Liver (tissue), 3 donors: Measurements from ENCODE around the gene PASK.

Experiments used
- SP1 ChIP-seq: IDR thresholded peaks from 2 replicates; pipeline ENCODE4 v1.6.1; 2018; ENCODE audit warnings: antibody characterized with exemption, mild to moderate bottlenecking
- TAF1 ChIP-seq: conservative IDR thresholded peaks from 2 replicates; pipeline ENCODE4 v1.6.1; 2016; ENCODE audit warnings: antibody characterized with exemption, mild to moderate bottlenecking
- TF ChIP-seq, protein P1 (sequence below): fragments of 150-350 bp; IDR thresholded peaks from 2 replicates; pipeline ENCODE4 v1.5.1; 2017; ENCODE audit warnings: improper control_type of control experiment, low read depth, low read length; ENCODE audit not compliant: missing input control
- TF ChIP-seq, protein P2 (sequence below): IDR thresholded peaks from 2 replicates; pipeline ENCODE4 v1.6.1; 2016; ENCODE audit warnings: antibody characterized with exemption
- TF ChIP-seq, protein P3 (sequence below): IDR thresholded peaks from 2 replicates; pipeline ENCODE4 v1.6.1; 2016; ENCODE audit warnings: antibody characterized with exemption
- TF ChIP-seq, protein P4 (sequence below): IDR thresholded peaks from 2 replicates; pipeline ENCODE4 v1.6.1; 2016; ENCODE audit warnings: antibody characterized with exemption
- donor health status: healthy.
- donor health status: healthy.

DNA sequence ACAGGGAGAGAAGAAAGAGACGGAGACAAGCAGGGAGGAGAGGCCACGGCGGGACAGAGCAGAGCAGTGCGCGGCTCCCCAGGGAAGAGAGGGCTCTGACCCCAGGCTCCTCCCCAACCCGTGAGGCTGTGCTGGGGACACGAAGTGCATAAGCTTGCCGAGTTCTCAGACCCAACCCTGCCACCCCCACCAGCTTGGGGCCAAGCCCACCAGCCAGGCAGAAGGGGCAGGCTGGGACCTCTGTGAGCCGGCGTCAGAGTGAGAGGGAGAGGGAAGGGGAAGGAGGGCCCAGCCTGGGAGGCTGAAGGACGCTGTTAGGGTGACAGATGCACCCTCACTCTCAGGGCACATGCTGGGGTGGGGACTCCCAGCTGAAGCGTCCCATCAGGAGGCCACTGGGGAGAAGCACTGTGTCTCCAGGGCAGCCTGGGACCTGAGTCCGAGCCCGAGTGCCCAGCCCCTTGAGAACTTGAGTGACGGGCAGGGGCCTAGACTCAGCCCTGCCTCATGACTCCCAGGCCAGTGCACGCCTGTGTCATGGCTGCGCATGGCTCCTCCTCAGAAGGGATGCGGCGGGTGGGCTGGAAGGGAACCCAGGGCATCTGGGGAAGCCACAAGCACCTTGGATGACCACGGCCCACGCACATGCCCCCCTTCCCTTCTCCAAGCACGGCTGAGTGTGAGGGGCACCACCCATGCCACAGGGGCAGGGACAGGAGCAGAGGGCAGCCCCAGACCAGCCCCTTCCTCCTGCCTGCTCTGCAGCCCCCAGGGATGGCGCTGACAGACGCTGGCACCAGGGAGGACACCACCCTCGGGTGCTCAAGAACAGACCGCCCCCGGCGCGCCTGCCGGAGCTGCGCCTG lies 78.2 kb downstream of the PASK start:
- TF ChIP-seq, protein P1, sequence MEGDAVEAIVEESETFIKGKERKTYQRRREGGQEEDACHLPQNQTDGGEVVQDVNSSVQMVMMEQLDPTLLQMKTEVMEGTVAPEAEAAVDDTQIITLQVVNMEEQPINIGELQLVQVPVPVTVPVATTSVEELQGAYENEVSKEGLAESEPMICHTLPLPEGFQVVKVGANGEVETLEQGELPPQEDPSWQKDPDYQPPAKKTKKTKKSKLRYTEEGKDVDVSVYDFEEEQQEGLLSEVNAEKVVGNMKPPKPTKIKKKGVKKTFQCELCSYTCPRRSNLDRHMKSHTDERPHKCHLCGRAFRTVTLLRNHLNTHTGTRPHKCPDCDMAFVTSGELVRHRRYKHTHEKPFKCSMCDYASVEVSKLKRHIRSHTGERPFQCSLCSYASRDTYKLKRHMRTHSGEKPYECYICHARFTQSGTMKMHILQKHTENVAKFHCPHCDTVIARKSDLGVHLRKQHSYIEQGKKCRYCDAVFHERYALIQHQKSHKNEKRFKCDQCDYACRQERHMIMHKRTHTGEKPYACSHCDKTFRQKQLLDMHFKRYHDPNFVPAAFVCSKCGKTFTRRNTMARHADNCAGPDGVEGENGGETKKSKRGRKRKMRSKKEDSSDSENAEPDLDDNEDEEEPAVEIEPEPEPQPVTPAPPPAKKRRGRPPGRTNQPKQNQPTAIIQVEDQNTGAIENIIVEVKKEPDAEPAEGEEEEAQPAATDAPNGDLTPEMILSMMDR, result no peak
- no peak for TF ChIP-seq SP1
- TF ChIP-seq, protein P2, sequence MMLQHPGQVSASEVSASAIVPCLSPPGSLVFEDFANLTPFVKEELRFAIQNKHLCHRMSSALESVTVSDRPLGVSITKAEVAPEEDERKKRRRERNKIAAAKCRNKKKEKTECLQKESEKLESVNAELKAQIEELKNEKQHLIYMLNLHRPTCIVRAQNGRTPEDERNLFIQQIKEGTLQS, result no peak
- no peak for TF ChIP-seq TAF1
- TF ChIP-seq, protein P3, sequence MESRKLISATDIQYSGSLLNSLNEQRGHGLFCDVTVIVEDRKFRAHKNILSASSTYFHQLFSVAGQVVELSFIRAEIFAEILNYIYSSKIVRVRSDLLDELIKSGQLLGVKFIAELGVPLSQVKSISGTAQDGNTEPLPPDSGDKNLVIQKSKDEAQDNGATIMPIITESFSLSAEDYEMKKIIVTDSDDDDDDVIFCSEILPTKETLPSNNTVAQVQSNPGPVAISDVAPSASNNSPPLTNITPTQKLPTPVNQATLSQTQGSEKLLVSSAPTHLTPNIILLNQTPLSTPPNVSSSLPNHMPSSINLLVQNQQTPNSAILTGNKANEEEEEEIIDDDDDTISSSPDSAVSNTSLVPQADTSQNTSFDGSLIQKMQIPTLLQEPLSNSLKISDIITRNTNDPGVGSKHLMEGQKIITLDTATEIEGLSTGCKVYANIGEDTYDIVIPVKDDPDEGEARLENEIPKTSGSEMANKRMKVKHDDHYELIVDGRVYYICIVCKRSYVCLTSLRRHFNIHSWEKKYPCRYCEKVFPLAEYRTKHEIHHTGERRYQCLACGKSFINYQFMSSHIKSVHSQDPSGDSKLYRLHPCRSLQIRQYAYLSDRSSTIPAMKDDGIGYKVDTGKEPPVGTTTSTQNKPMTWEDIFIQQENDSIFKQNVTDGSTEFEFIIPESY, result no peak
- TF ChIP-seq, protein P4, sequence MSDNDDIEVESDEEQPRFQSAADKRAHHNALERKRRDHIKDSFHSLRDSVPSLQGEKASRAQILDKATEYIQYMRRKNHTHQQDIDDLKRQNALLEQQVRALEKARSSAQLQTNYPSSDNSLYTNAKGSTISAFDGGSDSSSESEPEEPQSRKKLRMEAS, result no peak
